HepG2 (cell line): ENCODE data around the gene NIN. TPM values are rescaled to one million over a fixed set of nuclear protein-coding genes. Genes with fewer than 3 reads are reported as not detected.

Experiments
- ATAC-seq: fragments of 200-7000 bp; cut with Tn5 transposase; 3 replicates; pipeline ENCODE4 v1.9.1; 2020; ENCODE audit warnings: mild to moderate bottlenecking, moderate library complexity
- BruUV-seq: library from RNA; stranded (reverse); fragments of 400-500 nt; replicated peaks from 2 replicates; lab custom pipeline; 2021; lab: Mats Ljungman, UMichigan
- CTCF ChIA-PET: fragments of 300-600 bp; formaldehyde crosslinking; extraction: SDS; loops from one replicate; lab custom pipeline; 2021; ENCODE audit warnings: low total read pairs, inconsistent platforms, low intra/inter-chr PET ratio; lab: Yijun Ruan, JAX
- POLR2A ChIA-PET: fragments of 350-600 bp; sonication (Branson Sonifier 250); formaldehyde crosslinking; loops from one replicate; lab custom pipeline; 2020; ENCODE audit warnings: antibody characterized with exemption, inconsistent platforms; lab: Yijun Ruan, JAX
- DNase-seq: peaks from one replicate; pipeline ENCODE4 v3.0.0-alpha.2; 2015; ENCODE audit warnings: low spot score
- FAIRE-seq: peaks from 3 replicates; lab custom pipeline; 2011; peaks lifted over from hg19 to GRCh38; lab: Jason Lieb, UNC
- H2AFZ ChIP-seq: one replicate; pipeline ENCODE4 v1.6.1; 2011; ENCODE audit warnings: low read length, inconsistent platforms
- H3K27ac ChIP-seq: fragments of 300-600 bp; 3 replicates; pipeline ENCODE4 v1.8.0; 2011; ENCODE audit warnings: mixed run types, mild to moderate bottlenecking, mixed read lengths, low read length, inconsistent platforms; ENCODE audit not compliant: insufficient read depth; ENCODE audit errors: extremely low read length
- H3K27me3 ChIP-seq, 2 experiments: fragments of 200-600 bp in 1 of 2; 2 replicates in 1 of 2; 3 replicates in 1 of 2; pipeline versions ENCODE4 v1.6.0 to v1.8.0; 2011; ENCODE audit warnings: low read length in 2 of 2, mild to moderate bottlenecking in 2 of 2, moderate library complexity in 2 of 2, inconsistent platforms in 1 of 2; ENCODE audit not compliant: insufficient read depth in 2 of 2, control insufficient read depth in 1 of 2
- H3K36me3 ChIP-seq, 2 experiments: fragments of 200-600 bp in 1 of 2; replicated peaks in 1 of 2; 2 replicates in 1 of 2; 3 replicates in 1 of 2; pipeline versions ENCODE4 v1.5.1 to v1.8.0; 2011; ENCODE audit warnings: low read length in 2 of 2, inconsistent platforms in 1 of 2; ENCODE audit not compliant: insufficient read depth in 2 of 2, control insufficient read depth in 1 of 2
- H3K4me1 ChIP-seq: 2 replicates; pipeline ENCODE4 v1.5.1; 2012; ENCODE audit warnings: low read length, inconsistent platforms; ENCODE audit not compliant: insufficient read depth
- H3K4me2 ChIP-seq: 2 replicates; pipeline ENCODE4 v1.6.0; 2011; ENCODE audit warnings: low read depth, low read length, inconsistent platforms
- H3K4me3 ChIP-seq, 3 experiments: fragments of 200-600 bp in 1 of 3; sonication (generic), shearing (Covaris generic) in 1 of 3; replicated peaks in 1 of 3; 2 replicates each; pipeline ENCODE4 v1.5.1; 2011 to 2016; ENCODE audit warnings: low read length in 3 of 3, inconsistent platforms in 2 of 3, low read depth in 2 of 3, mild to moderate bottlenecking in 2 of 3, control low read depth in 1 of 3, mixed read lengths in 1 of 3; ENCODE audit not compliant: insufficient read depth in 1 of 3
- H3K79me2 ChIP-seq: one replicate; pipeline ENCODE4 v1.6.1; 2011; ENCODE audit warnings: low read length, inconsistent platforms; ENCODE audit not compliant: insufficient read depth
- H3K9ac ChIP-seq: 2 replicates; pipeline ENCODE4 v1.6.0; 2011; ENCODE audit warnings: mild to moderate bottlenecking, low read depth, low read length, inconsistent platforms; ENCODE audit not compliant: insufficient read depth
- H3K9me3 ChIP-seq: 2 replicates; pipeline ENCODE4 v1.5.1; 2012; ENCODE audit warnings: mild to moderate bottlenecking, low read length
- H4K20me1 ChIP-seq: 2 replicates; pipeline ENCODE4 v1.6.0; 2011; ENCODE audit warnings: inconsistent platforms, mild to moderate bottlenecking, low read length, moderate library complexity; ENCODE audit not compliant: insufficient read depth
- ARID2 ChIP-seq: sonication (generic); formaldehyde crosslinking; IDR thresholded peaks from 2 replicates; pipeline ENCODE4 v1.8.1; 2022; ENCODE audit warnings: mild to moderate bottlenecking, missing genetic modification reagents, borderline replicate concordance
- E2F5 ChIP-seq: sonication (generic); formaldehyde crosslinking; conservative IDR thresholded peaks from 2 replicates; pipeline ENCODE4 v1.4.0; 2020; ENCODE audit warnings: missing genetic modification reagents
- FOXK1 ChIP-seq: sonication (generic); formaldehyde crosslinking; IDR thresholded peaks from 2 replicates; pipeline ENCODE4 v1.4.0; 2020; ENCODE audit warnings: low read depth, missing genetic modification reagents, borderline replicate concordance
- MED8 ChIP-seq: sonication (generic); formaldehyde crosslinking; IDR thresholded peaks from 2 replicates; pipeline ENCODE4 v1.8.1; 2023; ENCODE audit warnings: mild to moderate bottlenecking, missing genetic modification reagents; ENCODE audit not compliant: insufficient replicate concordance
- TP53 ChIP-seq: sonication (generic); formaldehyde crosslinking; conservative IDR thresholded peaks from 2 replicates; pipeline ENCODE4 v1.4.0; 2020; ENCODE audit warnings: missing genetic modification reagents
- ZNF20 ChIP-seq: sonication (generic); formaldehyde crosslinking; IDR thresholded peaks from 2 replicates; pipeline ENCODE4 v1.4.0; 2020; ENCODE audit warnings: mild to moderate bottlenecking, moderate library complexity, missing genetic modification reagents
- ZNF235 ChIP-seq: sonication (generic); formaldehyde crosslinking; IDR thresholded peaks from 2 replicates; pipeline ENCODE4 v1.8.1; 2023; ENCODE audit warnings: mild to moderate bottlenecking, missing genetic modification reagents, borderline replicate concordance
- ZNF687 ChIP-seq: sonication (generic); formaldehyde crosslinking; IDR thresholded peaks from 2 replicates; pipeline ENCODE4 v1.5.1; 2020; ENCODE audit warnings: mild to moderate bottlenecking, missing genetic modification reagents, moderate library complexity
- ZNF792 ChIP-seq: IDR thresholded peaks from 2 replicates; pipeline ENCODE4 v1.6.1; 2016
- WGBS: methylation state at CpG from one replicate; pipeline ENCODE4 v1.1.6; 2017; ENCODE audit warnings: low lambda C conversion rate; 5-methylcytosine and 5-hydroxymethylcytosine counted together
- in situ Hi-C: cut with HindIII; loops from 2 replicates; pipeline ENCODE4 v1.10.0; 2017; ENCODE audit warnings: low pct_unique_long_range_greater_than_20kb; ENCODE audit not compliant: extremely low pct_ligation_motif_present
- intact Hi-C: fragments of 100-400 bp; cut with micrococcal nuclease; formaldehyde crosslinking; loops from one replicate; pipeline ENCODE4 v1.10.0; 2022; ENCODE audit not compliant: unreplicated experiment
- polyA plus RNA-seq, 8 experiments: library from polyadenylated mRNA; depleted of rRNA in 3 of 8; stranded (reverse) in 7 of 8; unstranded in 1 of 8; fragments of >200 nt; fragmentation: Illumina TruSeq in 4 of 8; extraction: Trizol in 4 of 8; gene quantifications; 2 replicates each; pipeline versions ENCODE4 v1.2.1 to v1.2.3, GENCODE V29; 2011 to 2016; ENCODE audit warnings: low read depth in 4 of 8, missing spikeins in 1 of 8, mixed read lengths in 1 of 8; ENCODE audit not compliant: insufficient read depth in 1 of 8
- total RNA-seq, 5 experiments: library from RNA; depleted of rRNA; stranded (reverse); fragments of >200 nt; fragmentation: Illumina TruSeq; extraction: Trizol; gene quantifications; 2 replicates each; pipeline ENCODE4 v1.2.3, GENCODE V29; 2016; ENCODE audit warnings: low read depth in 1 of 5
- TF ChIP-seq, protein P1 (sequence below): IDR thresholded peaks from 2 replicates; pipeline ENCODE4 v1.6.1; 2016
- TF ChIP-seq, protein P2 (sequence below): IDR thresholded peaks from 2 replicates; pipeline ENCODE4 v1.6.1; 2012; ENCODE audit warnings: inconsistent platforms
- TF ChIP-seq, protein P3 (sequence below): sonication (generic); formaldehyde crosslinking; IDR thresholded peaks from 2 replicates; pipeline ENCODE4 v1.4.0; 2020; ENCODE audit warnings: missing genetic modification reagents

NIN gene
- total and polyA plus RNA-seq, 2 of the 13 experiments (the other 11 are each of a cell fraction or from before 2014, with no cell fraction given) = 2.8 to 9.7 TPM

GRCh38 chr14:50778721-50779483 lies 52.1 kb downstream of the NIN start:
- Histone ChIP-seq H3K4me2 (no peak overlapping the region), H3K9ac (no peak overlapping the region), H3K27ac (no peak overlapping the region), H3K36me3 (0 out of 5 replicates have a peak, but pooled peaks cover 0 to 3% of the 10 kb centered on the region in 2 experiments), H3K4me1 (no peaks in the 10 kb centered on the region), H3K4me3 (no peak overlapping the region), H3K79me2 (no peaks in the 10 kb centered on the region), H3K9me3 (no peaks in the 10 kb centered on the region), H3K27me3 (no peaks in the 10 kb centered on the region), H2AFZ (no peak overlapping the region), H4K20me1 (no peaks in the 10 kb centered on the region)
- ATAC-seq (no peak), FAIRE-seq (no peak), DNase-seq (no peak)
- intact Hi-C loops (loop anchor here (2.0 kb wide), 1 partner anchor 82 kb away; no protein-coding TSS in a partner anchor), in situ Hi-C loops (loop anchor here (10.0 kb wide), 1 partner anchor 164 kb away; no protein-coding TSS in a partner anchor)
- TF ChIP-seq, protein P1, sequence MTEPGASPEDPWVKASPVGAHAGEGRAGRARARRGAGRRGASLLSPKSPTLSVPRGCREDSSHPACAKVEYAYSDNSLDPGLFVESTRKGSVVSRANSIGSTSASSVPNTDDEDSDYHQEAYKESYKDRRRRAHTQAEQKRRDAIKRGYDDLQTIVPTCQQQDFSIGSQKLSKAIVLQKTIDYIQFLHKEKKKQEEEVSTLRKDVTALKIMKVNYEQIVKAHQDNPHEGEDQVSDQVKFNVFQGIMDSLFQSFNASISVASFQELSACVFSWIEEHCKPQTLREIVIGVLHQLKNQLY = no peak
- TF ChIP-seq ARID2 = no peak
- TF ChIP-seq TP53 = no peak
- TF ChIP-seq ZNF20 (CRISPR knock-in tag) = no peak
- no peak for TF ChIP-seq ZNF792 (CRISPR knock-in tag)
- TF ChIP-seq ZNF235 (CRISPR knock-in tag) = no peak
- no peak for TF ChIP-seq MED8 (CRISPR knock-in tag)
- TF ChIP-seq, protein P2, sequence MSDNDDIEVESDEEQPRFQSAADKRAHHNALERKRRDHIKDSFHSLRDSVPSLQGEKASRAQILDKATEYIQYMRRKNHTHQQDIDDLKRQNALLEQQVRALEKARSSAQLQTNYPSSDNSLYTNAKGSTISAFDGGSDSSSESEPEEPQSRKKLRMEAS = no peak
- no peak for TF ChIP-seq E2F5 (CRISPR knock-in tag)
- no peak for TF ChIP-seq FOXK1
- TF ChIP-seq ZNF687 (CRISPR knock-in tag) = no peak
- TF ChIP-seq, protein P3, sequence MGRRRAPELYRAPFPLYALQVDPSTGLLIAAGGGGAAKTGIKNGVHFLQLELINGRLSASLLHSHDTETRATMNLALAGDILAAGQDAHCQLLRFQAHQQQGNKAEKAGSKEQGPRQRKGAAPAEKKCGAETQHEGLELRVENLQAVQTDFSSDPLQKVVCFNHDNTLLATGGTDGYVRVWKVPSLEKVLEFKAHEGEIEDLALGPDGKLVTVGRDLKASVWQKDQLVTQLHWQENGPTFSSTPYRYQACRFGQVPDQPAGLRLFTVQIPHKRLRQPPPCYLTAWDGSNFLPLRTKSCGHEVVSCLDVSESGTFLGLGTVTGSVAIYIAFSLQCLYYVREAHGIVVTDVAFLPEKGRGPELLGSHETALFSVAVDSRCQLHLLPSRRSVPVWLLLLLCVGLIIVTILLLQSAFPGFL (CRISPR knock-in tag) = no peak
- ChIA-PET POLR2A (no interaction called here), CTCF (interaction anchor here (0.5 to 1.7 kb wide), 3 partner anchors 159 to 236 kb away, joined by 3 to 16 read pairs (median 7); no protein-coding TSS in a partner anchor)
- BruUV-seq = no TSS peak
- 85% methylated on average over 8 of the region's 8 CpGs for WGBS
